Brain pericyte (primary cell): ENCODE measurements around the gene MCMBP.

Source experiments
- DNase-seq: peaks from one replicate; pipeline ENCODE4 v3.0.0-alpha.2; 2012; ENCODE audit warnings: low read depth, low spot score

MCMBP gene

GRCh38 chr10:119783665-119784027, 89.0 kb downstream of the MCMBP start:
- no peak for DNase-seq

- no peak for DNase-seq
Measured at GRCh38 chr10:119782981-119783664, 89.5 kb downstream of the MCMBP start.

GRCh38 chr10:119781498-119781897, 91.1 kb downstream of the MCMBP start:
- DNase-seq, result no peak

- no peak for DNase-seq
Measured at GRCh38 chr10:119780879-119781480, 91.7 kb downstream of the MCMBP start.
